DND-41 (cell line): Measurements from ENCODE around the gene EML6.

Source experiments
- ATAC-seq: fragments of 200-7000 bp; cut with Tn5 transposase; 3 replicates; pipeline ENCODE4 v1.9.1; 2021; ENCODE audit warnings: low read depth; ENCODE audit not compliant: insufficient read depth
- DNase-seq: peaks from one replicate; pipeline ENCODE4 v3.0.0-alpha.2; 2020
- H2AFZ ChIP-seq: 2 replicates; pipeline ENCODE4 v1.6.0; 2012; ENCODE audit warnings: low read depth, low read length
- H3K27ac ChIP-seq: 2 replicates; pipeline ENCODE4 v1.5.1; 2012; ENCODE audit warnings: low read length, inconsistent platforms
- H3K27me3 ChIP-seq: fragments of 200-600 bp; sonication (generic); 2 replicates; pipeline ENCODE4 v1.6.0; 2012; ENCODE audit warnings: low read length, mild to moderate bottlenecking, inconsistent platforms; ENCODE audit not compliant: insufficient read depth, poor library complexity
- H3K36me3 ChIP-seq: 2 replicates; pipeline ENCODE4 v1.5.1; 2012; ENCODE audit warnings: low read length, inconsistent platforms; ENCODE audit not compliant: insufficient read depth
- H3K4me1 ChIP-seq: 2 replicates; pipeline ENCODE4 v1.5.1; 2012; ENCODE audit warnings: mild to moderate bottlenecking, low read length; ENCODE audit not compliant: insufficient read depth
- H3K4me2 ChIP-seq: 2 replicates; pipeline ENCODE4 v1.6.0; 2012; ENCODE audit warnings: mild to moderate bottlenecking, moderate library complexity, low read length, inconsistent platforms; ENCODE audit not compliant: insufficient read depth
- H3K4me3 ChIP-seq, 2 experiments: fragments of 200-600 bp in 1 of 2; shearing (Covaris generic) in 1 of 2; 2 replicates each; pipeline ENCODE4 v1.5.1; 2012 to 2016; ENCODE audit warnings: inconsistent platforms in 2 of 2, low read length in 2 of 2, mild to moderate bottlenecking in 2 of 2, low read depth in 1 of 2, moderate library complexity in 1 of 2
- H3K79me2 ChIP-seq: 2 replicates; pipeline ENCODE4 v1.6.0; 2012; ENCODE audit warnings: low read length, inconsistent platforms; ENCODE audit not compliant: insufficient read depth
- H3K9ac ChIP-seq: 2 replicates; pipeline ENCODE4 v1.6.0; 2012; ENCODE audit warnings: low read depth, mild to moderate bottlenecking, inconsistent platforms, low read length, moderate library complexity
- H3K9me3 ChIP-seq: 2 replicates; pipeline ENCODE4 v1.5.1; 2012; ENCODE audit warnings: low read length, moderate library complexity, mild to moderate bottlenecking, inconsistent platforms; ENCODE audit not compliant: insufficient read depth, severe bottlenecking
- H4K20me1 ChIP-seq: 2 replicates; pipeline ENCODE4 v1.6.0; 2012; ENCODE audit warnings: low read length; ENCODE audit not compliant: insufficient read depth
- CTCF ChIP-seq: IDR thresholded peaks from 2 replicates; pipeline ENCODE4 v1.5.1; 2012; ENCODE audit warnings: borderline replicate concordance, low read length, moderate library complexity, mild to moderate bottlenecking; ENCODE audit not compliant: poor library complexity, severe bottlenecking; ENCODE audit errors: extremely low read depth
- EZH2 ChIP-seq: IDR thresholded peaks from 3 replicates; pipeline ENCODE4 v1.6.1; 2012; ENCODE audit warnings: borderline replicate concordance, low read depth, mild to moderate bottlenecking, moderate library complexity, low read length, inconsistent platforms; ENCODE audit not compliant: severe bottlenecking

EML6 gene

GRCh38 chr2:54723131-54723995, at the start of gene EML6:
Gene EML6 (plus strand): TSS chr2:54723662. CDS start chr2:54725062, 1,400 bp downstream.
- peak within 1 kb of the TSS; percentile 76 for H3K27ac ChIP-seq
- peak within 1 kb of the TSS; percentile 80 for H3K4me2 ChIP-seq
- TF ChIP-seq CTCF = peak; percentile 42
- TF ChIP-seq EZH2 = no peak
- H3K4me3 ChIP-seq = peak within 1 kb of the TSS; percentile 78 to 93
- H2AFZ ChIP-seq = peak within 1 kb of the TSS; percentile 84
- H3K79me2 ChIP-seq = 0 out of 2 replicates have a peak, but pooled peaks cover 3% of the 10 kb centered on the region
- peaks cover 30% of the 10 kb centered on the region for H3K4me1 ChIP-seq
- H3K27me3 ChIP-seq = peaks cover 19% of the 10 kb centered on the region
- no peaks in the 10 kb centered on the region for H3K9me3 ChIP-seq
- peak within 1 kb of the TSS; percentile 72 for H3K9ac ChIP-seq
- DNase-seq (peak; percentile 99), ATAC-seq (peak; percentile 94)
- H4K20me1 ChIP-seq = no peaks in the 10 kb centered on the region
- H3K36me3 ChIP-seq = no peaks in the 10 kb centered on the region

GRCh38 chr2:54675281-54675680, 48.2 kb upstream of the EML6 start:
- Histone ChIP-seq H3K9ac (no peak overlapping the region), H3K4me2 (no peak overlapping the region), H3K27me3 (no peaks in the 10 kb centered on the region), H3K36me3 (peaks cover 4% of the 10 kb centered on the region), H2AFZ (no peak overlapping the region), H3K4me1 (peaks cover 5% of the 10 kb centered on the region), H3K4me3 (no peak overlapping the region), H3K27ac (no peak overlapping the region), H4K20me1 (no peaks in the 10 kb centered on the region), H3K9me3 (no peaks in the 10 kb centered on the region), H3K79me2 (no peaks in the 10 kb centered on the region)
- TF ChIP-seq CTCF = no peak
- TF ChIP-seq EZH2 = no peak
- no peak for ATAC-seq
- DNase-seq = no peak

- Histone ChIP-seq H3K79me2 (no peaks in the 10 kb centered on the region), H3K4me2 (no peak overlapping the region), H3K4me1 (peaks cover 10% of the 10 kb centered on the region), H3K27me3 (no peaks in the 10 kb centered on the region), H2AFZ (no peak overlapping the region), H3K9ac (no peak overlapping the region), H3K4me3 (no peak overlapping the region), H3K27ac (no peak overlapping the region), H4K20me1 (no peaks in the 10 kb centered on the region), H3K9me3 (no peaks in the 10 kb centered on the region), H3K36me3 (no peaks in the 10 kb centered on the region)
- DNase-seq (no peak), ATAC-seq (no peak)
- TF ChIP-seq CTCF (no peak), EZH2 (no peak)
These were observed 47.7 kb upstream of the EML6 start for GRCh38 chr2:54675738-54676137.
